Activated CD8-positive, alpha-beta memory T cell treated with anti-CD3 and anti-CD28 coated beads for 24 hours (primary cell): ENCODE data around the gene KCNN1.
"Not testable (repeated sequence)": the region's sequence is repeated elsewhere in the genome, so short reads cannot be mapped to it uniquely, and the experiment has no call there.

ENCODE experiments used
- DNase-seq: peaks from one replicate; pipeline ENCODE4 v3.0.0-alpha.2; 2020

KCNN1 gene

DNA sequence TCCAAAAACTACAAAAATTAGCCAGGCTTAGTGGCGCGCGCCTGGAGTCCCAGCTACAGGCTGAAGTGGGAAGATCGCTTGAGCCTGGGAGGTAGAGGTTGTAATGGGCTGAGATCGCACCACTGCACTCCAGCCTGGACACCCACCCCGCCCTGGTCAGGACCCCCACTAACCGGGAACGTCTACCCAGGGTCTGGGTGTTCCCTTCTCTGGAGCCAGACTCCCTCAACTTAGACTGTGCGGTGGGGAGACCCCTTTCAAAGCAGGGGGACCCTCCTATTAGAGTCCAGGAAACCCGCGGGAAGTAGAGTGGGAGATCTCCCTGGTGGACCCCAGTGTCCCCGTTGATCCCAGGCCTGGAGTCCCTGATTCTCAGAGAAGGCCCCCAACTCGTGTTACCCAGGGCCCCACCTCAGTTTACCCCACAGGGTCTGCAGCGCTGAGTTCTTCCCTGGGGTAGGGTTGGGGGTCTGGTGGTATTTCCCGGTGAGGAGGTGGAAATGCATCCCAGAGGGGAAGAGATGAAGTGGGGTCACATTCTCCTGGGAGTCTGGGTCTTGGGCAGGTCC is 35.0 kb downstream of the KCNN1 start:
- no peak for DNase-seq

DNA sequence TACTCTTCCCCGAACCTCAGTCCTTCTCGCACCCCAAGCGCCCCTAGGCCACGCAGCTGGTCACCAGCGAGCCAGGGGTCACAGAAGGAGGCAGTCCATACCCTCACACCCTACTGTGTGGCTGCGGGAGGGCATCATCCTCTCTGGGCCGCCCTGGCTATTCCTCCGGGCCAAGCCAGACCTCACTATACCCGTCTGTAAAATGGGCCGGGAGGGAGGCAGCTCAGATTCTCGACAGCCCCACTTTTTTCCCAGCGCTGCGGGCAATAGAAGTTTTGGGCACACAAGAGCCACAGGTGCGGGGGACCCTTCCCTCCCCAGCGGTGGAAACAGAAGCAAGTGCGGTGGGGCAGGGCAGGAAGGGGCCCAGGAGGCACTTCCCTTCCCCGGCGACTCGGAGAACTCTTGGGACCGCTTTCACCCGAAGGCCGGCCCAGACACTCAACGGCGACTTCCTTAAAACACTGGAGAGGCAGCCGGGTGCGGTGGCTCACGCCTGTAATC is 35.5 kb downstream of the KCNN1 start:
- no peak for DNase-seq

DNA sequence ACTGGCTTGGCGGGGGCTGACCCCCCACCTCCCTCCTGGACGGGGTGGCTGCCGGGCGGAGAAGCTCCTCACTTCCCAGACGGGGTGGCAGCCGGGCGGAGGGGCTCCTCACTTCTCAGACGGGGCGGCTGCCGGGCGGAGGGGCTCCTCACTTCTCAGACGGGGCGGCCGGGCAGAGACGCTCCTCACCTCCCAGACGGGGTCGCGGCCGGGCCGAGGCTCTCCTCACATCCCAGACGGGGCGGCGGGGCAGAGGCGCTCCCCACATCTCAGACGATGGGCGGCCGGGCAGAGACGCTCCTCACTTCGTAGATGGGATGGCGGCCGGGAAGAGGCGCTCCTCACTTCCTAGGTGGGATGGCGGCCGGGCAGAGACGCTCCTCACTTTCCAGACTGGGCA is 38.8 kb downstream of the KCNN1 start:
- not testable (repeated sequence) for DNase-seq

DNA sequence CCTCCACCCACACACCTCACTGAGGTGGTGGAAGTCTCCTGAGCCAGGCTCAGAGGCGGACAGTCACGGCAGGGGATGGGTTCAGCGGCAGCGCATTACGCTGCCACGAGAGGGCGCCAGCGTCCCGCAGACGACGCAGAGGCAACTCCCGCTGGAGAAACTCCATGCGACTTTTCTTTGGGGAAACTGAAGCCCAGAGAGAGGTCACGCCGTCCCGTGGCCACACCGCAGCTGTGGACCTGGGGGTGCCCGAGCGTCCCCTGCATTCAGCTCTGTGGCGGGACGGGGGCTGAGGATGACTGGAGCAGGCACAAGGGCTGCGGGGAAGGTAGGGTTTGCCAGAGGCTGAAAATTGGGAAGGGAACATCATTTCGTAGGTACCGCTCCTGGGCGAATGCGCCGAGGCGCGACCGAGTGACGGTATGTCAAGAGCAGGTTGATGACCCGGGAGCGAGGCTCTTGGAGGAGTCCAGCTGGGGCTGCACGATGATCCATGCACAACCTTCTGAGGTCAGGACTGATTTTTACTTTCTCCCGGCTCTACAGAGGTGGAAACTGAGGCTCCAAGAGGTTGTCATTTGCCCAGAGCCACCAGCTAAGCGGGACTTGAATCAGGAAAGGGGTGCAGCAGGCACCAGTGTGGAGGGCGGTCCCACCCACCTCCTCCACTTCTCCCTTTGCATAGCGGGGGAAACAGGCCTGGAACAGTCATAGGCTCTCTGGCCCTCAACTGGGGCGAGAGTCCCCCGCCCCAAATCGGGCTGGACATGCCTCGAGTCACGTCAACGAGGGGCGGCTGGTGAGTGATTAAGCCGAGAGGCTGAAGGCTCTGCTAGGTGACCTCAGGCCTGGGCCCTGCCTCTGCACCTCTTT is 40.4 kb downstream of the KCNN1 start:
- peak; percentile 93 for DNase-seq

DNA sequence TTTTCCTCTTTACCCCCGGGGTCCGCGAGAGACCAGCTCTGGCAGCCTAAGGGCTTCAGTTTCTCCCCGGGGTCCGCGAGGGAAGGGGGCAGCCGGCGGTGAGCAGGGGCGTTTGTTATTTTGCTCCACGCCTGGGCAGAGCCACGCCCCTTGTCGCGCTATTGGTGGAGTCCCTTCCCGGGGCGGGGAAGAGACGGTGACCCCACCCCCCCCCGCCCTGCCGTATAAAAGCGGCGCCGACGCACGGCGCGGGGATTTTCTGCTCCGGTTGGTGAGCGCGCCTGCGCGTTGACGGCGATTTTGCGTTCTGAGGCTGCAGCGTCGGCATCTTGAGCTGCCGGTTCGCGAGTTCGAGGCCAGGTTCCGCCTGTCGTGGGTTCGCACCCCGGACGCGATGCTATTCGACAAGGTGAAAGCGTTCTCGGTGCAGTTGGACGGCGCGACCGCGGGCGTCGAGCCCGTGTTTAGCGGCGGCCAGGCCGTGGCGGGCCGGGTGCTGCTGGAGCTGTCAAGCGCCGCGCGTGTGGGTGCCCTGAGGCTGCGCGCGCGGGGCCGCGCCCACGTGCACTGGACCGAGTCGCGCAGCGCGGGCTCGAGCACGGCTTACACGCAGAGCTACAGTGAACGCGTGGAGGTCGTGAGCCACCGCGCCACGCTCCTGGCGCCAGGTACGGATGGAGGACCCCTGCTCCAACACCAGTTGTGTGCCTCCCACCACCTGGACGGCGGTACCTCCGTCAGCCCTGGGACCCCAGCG is 41.2 kb downstream of the KCNN1 start, which contains the start of gene ARRDC2:
Gene ARRDC2 (plus strand): TSS at position 254 of the 757 bp plus-strand sequence. CDS start 141 bp downstream, at position 395.
- peak; percentile 91 for DNase-seq

DNA sequence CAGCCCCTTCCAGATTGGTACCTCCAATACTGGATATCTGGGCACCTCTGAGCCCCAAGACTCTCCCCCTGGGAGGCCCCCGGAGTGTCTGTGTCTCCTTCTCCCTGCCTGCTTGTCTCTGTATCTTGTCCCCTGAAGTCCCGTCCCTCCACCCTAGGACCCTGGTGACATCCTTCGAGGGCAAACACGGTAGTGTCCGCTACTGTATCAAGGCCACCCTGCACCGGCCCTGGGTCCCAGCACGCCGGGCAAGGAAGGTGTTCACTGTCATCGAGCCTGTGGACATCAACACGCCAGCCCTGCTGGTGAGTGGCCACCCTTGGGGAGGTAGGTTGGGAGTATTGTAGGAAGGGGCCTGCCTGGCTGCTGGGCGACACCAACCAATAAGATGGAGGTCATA is 41.9 kb downstream of the KCNN1 start:
- DNase-seq, result no peak

DNA sequence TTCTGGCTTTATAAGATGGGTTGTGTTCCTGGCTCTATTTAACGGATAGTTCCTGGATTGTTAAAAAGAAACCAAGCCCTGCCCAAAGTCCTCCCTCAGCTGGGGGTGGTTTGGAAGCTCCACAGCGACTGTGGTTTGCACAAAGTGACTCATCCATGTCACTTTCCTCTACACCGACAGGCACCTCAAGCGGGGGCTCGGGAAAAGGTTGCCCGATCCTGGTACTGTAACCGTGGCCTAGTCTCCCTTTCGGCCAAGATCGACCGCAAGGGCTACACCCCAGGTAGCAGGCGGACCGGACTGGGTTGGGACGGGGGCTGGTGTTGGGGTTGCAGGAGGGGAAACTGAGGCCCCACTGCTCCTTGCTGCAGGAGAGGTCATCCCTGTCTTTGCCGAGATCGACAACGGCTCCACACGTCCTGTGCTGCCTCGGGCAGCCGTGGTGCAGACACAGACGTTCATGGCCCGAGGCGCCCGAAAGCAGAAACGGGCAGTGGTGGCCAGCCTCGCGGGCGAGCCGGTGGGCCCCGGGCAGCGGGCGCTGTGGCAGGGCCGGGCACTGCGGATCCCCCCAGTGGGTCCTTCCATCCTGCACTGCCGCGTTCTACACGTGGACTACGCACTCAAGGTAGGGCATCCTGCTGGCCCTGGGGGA is 42.6 kb downstream of the KCNN1 start:
- no peak for DNase-seq

DNA sequence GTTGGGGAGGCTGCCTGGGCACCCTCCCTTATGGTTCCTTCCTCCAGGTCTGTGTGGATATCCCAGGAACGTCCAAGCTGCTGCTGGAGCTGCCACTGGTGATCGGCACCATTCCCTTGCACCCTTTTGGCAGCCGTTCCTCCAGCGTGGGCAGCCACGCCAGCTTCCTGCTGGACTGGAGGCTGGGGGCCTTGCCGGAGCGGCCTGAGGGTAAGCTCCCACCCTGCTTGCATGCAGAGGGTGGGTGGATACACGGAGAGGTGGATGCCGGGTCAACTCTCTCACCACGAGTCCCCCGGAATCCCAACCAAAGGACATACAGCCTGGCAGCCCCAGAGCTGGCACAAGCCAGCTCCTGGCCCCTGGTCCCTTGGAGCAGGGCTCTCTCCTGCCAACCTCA is 43.2 kb downstream of the KCNN1 start:
- DNase-seq, result no peak

DNA sequence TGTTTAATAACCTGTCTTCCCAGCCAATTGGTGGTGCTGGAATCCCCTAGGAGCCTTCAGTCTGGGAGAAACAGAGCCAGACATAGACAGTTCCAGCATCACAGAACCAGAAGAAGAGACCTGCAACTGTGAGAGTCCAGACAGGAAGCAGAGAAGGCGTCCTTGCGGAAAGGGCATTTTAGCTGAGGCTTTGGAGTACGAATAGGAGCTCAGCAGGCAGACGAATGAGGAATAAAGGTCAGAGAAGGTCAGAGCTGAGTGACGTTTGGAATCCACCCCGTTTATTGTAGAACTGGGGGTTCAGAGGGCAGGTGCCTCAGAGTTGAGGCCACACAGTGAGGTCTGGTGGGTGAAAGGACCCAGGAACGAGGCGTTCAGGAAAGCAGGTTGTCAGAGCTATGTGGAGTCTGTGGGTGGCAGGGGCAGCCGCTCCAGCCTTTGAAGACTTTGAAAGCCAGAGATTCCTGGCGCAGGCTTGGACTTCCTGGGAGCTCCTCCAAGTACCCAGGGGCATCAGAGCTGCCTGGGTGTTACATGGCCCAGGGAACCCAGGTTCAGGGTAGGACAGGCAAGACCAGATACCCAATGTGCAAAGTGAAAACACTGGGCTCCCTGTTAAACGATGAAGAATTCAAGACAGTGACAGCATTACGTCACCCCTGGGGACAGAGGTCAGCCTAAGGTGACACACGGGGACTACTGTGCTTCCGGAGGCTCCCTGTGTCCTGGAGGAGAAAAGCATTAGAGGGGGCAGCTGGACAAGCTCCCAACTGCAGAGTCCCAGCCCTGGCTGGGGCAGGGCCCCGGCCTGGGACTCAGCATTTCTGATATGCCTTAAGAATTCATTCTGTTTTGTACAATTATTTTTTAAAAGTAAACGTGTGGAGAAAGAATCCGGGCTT is 46.6 kb downstream of the KCNN1 start:
- DNase-seq, result no peak

DNA sequence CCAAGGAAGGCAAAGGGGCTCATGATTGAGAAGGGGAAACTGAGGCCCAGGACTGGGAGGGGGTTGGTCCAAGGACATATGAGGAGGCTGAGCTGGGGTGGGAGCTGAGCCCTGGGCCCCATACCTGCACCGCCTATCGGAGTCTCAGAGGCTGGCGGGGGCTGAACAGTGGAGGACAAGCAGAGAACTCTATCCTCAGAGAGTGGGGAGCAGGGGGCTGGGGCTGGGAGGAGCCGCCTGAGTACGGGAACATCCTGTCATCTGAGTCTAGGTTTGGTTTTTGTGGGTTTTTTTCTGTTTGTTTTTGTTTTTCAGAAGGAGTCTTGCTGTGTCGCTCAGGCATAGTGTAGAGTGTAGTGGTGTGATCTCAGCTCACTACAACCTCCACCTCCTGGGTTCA is 47.3 kb downstream of the KCNN1 start:
- no peak for DNase-seq

DNA sequence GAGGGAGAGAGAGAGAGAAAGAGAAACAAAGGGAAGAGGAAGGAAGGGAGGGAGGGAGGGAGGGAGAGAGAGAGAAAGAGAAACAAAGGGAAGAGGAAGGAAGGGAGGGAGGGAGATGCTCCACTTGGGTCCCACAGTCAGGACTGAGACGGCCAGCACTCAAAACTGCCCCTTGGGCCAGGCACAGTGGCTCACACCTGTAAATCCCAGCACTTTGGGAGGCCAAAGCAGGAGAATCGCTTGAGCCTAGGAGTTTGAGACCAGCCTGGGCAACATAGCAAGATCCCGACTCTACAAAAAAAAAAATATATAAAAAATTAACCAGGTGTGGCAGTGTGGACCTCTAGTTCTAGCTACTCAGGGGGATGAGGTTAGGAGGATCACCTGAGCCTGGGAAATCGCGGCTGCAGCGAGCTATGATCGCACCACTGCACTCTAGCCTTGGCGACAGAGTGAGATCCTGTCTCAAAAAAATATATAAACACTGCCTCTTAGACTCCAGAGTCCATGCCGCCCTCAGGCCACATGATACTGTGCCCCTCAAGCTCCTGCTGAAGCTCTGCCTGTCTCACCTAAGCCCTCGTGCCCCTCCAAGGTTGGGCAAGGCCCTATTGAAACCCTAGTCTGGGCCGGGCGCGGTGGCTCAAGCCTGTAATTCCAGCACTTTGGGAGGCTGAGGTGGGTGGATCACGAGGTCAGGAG is 49.5 kb downstream of the KCNN1 start:
- DNase-seq, result no peak

DNA sequence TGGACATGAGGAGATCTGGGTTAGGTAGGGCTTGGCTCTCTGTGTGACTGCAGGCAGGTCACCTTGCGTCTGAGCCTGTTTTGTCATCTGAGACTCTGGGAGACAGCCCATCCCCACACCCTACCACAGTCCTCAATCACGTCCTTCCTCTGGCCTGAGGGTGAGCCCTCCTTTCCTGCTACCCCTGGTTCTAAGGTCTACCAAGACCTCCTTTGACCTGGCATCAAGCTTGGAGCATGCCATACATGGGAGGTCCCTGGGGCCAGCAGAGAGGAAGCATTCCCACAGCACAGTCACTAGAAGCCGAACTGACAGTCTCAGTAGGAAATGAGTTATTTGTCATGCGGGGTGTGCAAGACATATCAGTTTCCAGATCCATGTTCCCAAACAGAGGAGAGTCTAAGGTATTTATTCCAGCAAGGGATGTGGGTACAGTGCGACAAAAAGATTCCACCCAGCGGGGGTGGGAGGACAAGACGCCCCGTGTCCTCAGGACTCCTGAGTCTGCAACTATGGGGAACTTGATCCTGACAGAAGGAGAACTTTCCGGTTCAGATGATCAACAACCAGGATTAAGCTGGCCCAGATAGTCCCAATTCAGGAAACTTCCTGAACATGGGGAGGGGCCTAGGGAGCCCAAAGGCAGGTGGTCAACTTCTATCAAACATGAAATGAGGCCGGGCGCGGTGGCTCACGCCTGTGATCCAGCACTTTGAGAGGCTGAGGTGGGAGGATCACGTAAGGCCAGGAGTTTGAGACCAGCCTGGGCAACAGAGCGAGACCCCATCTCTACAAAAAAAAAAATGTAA is 50.6 kb downstream of the KCNN1 start:
- DNase-seq, result no peak

DNA sequence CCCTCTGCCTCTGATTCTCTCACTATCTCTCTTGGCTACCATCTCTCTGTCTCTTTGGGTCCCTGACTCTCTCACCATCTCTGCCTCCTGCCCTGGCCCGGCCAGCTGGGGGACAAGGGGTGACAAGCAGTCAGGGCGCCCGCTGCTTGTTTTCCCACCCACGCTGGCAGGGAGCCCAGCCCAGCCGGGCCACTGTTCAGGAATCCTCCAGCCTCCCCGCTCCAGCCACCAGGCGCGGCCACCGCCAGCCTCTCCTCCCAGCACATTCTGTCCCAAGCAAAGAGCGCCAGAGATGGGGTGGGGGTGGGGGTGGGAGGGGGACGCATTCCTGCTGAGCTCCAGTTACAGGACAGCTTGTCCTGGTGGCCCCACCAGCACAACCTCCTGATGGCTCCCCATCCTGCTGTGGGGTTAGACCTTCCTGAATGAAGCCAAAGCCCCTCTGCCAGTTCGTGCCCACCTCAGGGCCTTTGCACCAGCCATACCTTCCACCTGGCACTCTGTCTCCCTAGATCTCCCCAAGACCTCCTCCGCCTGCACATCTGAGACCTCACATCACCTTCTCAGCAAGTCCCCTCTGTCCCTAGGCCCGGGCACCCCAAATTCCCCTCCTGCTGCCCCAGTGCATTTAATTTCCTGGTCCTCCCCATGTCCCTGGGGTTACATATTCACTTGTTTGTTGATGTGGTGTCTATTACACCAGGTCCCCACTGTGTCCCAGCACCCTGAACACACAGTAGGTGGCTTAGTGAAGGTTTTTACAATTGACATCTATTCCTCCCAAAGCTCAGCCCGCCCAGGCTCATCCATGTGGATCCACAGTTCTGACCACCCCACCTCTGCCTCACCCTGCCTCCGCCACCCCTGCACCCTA is 53.5 kb downstream of the KCNN1 start:
- DNase-seq, result no peak

DNA sequence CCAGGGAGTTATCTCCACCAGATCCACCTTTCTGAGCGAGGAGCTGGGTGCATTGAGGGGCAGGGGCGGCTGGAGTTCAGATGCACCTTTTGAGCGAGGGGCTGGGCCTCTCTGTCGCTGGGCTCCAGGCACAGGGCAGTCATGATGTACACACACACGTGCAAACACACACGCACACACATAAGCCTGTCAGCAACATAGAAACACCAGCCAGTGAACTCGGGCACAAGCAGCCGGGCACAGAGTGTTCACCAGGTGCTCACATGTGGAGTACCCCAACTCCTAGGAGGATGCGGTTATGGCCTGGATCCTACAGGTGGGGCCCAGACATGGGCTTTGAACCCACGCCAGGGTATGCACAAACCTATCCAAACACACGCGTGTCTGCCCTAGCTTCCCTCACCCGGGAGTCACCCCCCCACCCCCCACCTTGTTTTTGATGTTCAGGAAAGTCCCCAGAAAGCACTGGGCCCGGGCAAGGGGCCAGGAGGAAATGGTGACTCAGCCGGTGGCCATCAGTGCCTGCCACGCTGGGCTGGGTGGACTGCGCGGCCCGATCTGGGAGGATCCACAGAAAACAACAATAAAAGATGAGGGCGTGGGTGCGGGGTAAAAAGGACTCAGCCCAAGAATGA is 54.3 kb downstream of the KCNN1 start:
- peak; percentile 84 for DNase-seq

DNA sequence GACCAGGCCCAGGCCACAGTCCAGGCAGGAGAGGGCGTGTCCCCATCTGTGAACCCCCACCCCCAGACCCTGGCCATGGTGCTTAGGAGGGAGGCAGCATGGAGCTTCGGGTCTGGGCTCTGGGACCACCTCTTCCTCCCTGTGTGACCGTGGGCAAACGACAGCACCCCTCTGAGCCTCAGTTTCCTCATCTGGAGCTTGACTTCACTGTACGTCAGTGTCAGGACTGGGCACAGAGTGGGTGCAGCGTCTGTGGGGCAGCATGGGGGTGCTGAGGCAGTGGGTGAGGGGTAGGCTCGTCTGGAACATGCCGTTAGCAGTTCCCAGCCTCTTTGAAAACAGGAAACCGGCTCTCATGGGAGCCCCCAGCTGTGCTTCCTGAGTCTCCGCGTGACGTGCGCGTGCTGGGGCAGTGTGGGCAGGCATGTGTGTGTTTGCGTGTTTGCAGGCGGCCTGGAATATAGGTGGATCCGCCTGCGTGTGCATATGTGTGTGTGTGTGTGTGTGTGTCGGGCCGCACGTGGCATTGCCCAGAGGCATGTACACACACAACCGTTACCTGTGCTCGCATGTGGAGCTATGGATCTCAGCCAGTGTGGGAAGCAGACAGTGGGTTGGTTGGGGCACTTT is 56.8 kb downstream of the KCNN1 start:
- peak; percentile 84 for DNase-seq

DNA sequence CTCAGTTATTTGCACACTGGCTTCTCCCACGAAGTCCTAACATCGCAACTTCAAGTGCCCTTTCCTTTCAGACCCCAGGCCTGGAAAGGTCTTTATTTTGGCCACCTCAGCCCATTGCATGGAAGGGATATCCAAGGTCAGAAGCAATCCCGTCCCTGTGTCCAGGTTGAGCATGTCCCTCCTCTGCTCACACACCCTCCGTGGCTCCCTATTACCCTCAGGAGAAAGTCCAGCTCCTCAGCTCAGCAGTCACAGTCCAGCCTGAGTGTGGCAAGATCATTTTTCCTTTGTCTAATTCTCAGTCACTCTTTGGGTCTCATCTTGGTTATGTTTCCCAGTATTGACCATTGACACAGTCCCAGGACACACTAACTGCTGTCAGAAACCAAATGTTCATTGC is 60.2 kb downstream of the KCNN1 start:
- no peak for DNase-seq

DNA sequence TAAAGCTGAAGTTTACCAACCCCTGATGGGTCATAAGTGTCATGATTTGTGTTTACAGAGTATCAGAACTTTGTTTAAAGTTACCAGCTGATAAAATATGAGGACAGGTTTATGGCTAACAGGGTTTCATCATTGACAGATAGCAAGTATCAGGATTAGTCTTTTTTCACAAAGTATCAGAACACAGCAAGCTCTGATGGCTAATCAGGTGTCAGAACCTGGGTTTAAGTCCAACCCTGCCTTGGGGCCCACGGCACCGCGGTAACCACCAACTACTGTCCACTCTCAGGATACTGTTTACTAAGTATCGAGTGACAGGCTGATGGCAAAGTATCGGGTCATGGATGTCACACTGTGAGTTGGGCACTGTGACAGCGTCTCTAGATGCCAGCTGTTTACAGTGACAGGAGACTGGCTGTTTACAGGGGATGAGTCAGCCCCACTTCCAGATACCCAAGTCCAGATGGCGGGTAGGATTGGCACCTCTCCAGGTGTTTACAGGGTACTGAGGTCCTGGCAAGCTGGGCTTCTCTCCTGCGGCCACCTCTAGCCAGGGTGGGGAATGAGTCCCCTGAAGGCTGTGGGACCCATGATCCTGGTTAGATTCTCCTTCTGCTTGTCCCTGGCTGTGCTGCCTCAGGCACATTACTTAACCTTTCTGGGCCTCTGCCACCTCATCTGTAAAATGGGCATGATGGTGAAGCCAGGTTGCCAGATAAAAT is 62.9 kb downstream of the KCNN1 start:
- DNase-seq, result no peak

DNA sequence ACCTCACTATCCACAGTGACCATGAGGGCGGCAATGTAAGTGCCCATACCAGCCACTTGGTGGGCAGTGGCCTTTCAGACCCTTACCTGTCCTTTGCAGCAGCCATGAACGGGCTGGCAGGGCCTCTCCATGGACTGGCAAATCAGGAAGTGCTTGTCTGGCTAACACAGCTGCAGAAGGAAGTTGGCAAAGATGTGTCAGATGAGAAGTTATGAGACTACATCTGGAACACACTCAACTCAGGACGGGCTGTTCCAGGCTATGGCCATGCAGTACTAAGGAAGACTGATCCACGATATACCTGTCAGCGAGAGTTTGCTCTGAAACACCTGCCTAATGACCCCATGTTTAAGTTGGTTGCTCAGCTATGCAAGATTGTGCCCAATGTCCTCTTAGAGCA is 64.5 kb downstream of the KCNN1 start:
- DNase-seq, result not testable (repeated sequence)
